Natural killer cell (primary cell): Measurements from ENCODE around the gene DIP2C. TPM values are rescaled to one million over a fixed set of nuclear protein-coding genes. Genes with fewer than 3 reads are reported as not detected.

Experiments
- ATAC-seq, 3 donors: fragments of 150-1000 bp in 2 of 3; fragments of 200-7000 bp in 1 of 3; cut with Tn5 transposase; 1 replicate in 1 of 3; 2 replicates in 2 of 3; pipeline ENCODE4 v1.10.0; 2021; ENCODE audit warnings: mild to moderate bottlenecking in 2 of 3, moderate library complexity in 2 of 3
- DNase-seq, 2 donors: peaks; one replicate each; pipeline versions ENCODE4 v3.0.0 to v3.0.0-alpha.2; 2013 to 2021; ENCODE audit warnings: mixed read lengths in 1 of 2
- H3K27ac ChIP-seq: one replicate; pipeline ENCODE4 v1.5.1; 2013; ENCODE audit warnings: mild to moderate bottlenecking, low read length
- H3K27me3 ChIP-seq: one replicate; pipeline ENCODE4 v1.6.1; 2013; ENCODE audit warnings: low read length; ENCODE audit not compliant: control insufficient read depth, insufficient read depth
- H3K36me3 ChIP-seq: one replicate; pipeline ENCODE4 v1.6.1; 2013; ENCODE audit warnings: low read length; ENCODE audit not compliant: control insufficient read depth, insufficient read depth
- H3K4me1 ChIP-seq: one replicate; pipeline ENCODE4 v1.6.1; 2013; ENCODE audit warnings: low read length; ENCODE audit not compliant: control insufficient read depth, insufficient read depth
- H3K4me3 ChIP-seq: one replicate; pipeline ENCODE4 v1.5.1; 2013; ENCODE audit warnings: low read length
- H3K9me3 ChIP-seq: one replicate; pipeline ENCODE4 v1.6.1; 2013; ENCODE audit warnings: low read length; ENCODE audit not compliant: control insufficient read depth, insufficient read depth
- H3K27ac Mint-ChIP-seq, 2 donors: one replicate each; pipeline ENCODE4 v1.8.0; 2022; ENCODE audit warnings: mild to moderate bottlenecking in 2 of 2, mixed read lengths in 2 of 2, moderate library complexity in 1 of 2
- H3K27me3 Mint-ChIP-seq, 2 donors: one replicate each; pipeline ENCODE4 v1.8.0; 2022; ENCODE audit warnings: low read depth in 2 of 2, mixed read lengths in 2 of 2
- H3K36me3 Mint-ChIP-seq: one replicate; pipeline ENCODE4 v1.8.0; 2022; ENCODE audit warnings: mixed read lengths
- H3K4me1 Mint-ChIP-seq, 2 donors: one replicate each; pipeline ENCODE4 v1.8.0; 2022; ENCODE audit warnings: mixed read lengths in 2 of 2
- H3K4me3 Mint-ChIP-seq: one replicate; pipeline ENCODE4 v1.8.0; 2022; ENCODE audit warnings: mild to moderate bottlenecking, moderate library complexity, mixed read lengths
- H3K9me3 Mint-ChIP-seq, 2 donors: one replicate each; pipeline ENCODE4 v1.8.0; 2022; ENCODE audit warnings: mixed read lengths in 2 of 2
- CTCF ChIP-seq: fragments of 200-600 bp; IDR thresholded peaks from one replicate; pipeline ENCODE4 v1.8.0; 2022; ENCODE audit warnings: antibody characterized with exemption
- WGBS: methylation state at CpG from one replicate; pipeline ENCODE4 v1.1.7; 2013; ENCODE audit warnings: missing lambda C conversion rate; ENCODE audit not compliant: insufficient coverage; 5-methylcytosine and 5-hydroxymethylcytosine counted together
- intact Hi-C: fragments of 100-400 bp; cut with micrococcal nuclease; formaldehyde crosslinking; loops from one replicate; pipeline ENCODE4 v1.14.2; 2022
- total RNA-seq, 4 donors: library from RNA; stranded (reverse); fragments of 120-200 nt in 1 of 4; gene quantifications; one replicate each; pipeline versions ENCODE4 v1.2.3 to v1.2.4, GENCODE V29; 2013 to 2022

The DIP2C gene
- total RNA-seq, 3 donors from 2014 or later (not counting 1 experiment from before 2014, with no cell fraction given): 1.5 to 5.8 (median 3.8) TPM

GRCh38 chr10:555682-556350, 133.7 kb downstream of the DIP2C start:
- no peak overlapping the region for H3K27ac ChIP-seq
- H3K9me3 ChIP-seq: no peaks in the 10 kb centered on the region
- Mint-ChIP-seq H3K36me3 (no peaks in the 10 kb centered on the region), H3K27ac (no peak overlapping the region), H3K4me3 (no peak overlapping the region), H3K4me1 (peaks cover 0 to 4% of the 10 kb centered on the region in 2 donors), H3K27me3 (peaks cover 9 to 17% of the 10 kb centered on the region in 2 donors), H3K9me3 (no peaks in the 10 kb centered on the region)
- TF ChIP-seq CTCF: no peak
- H3K4me3 ChIP-seq: no peak overlapping the region
- H3K27me3 ChIP-seq: no peaks in the 10 kb centered on the region
- intact Hi-C loops: no loop called here
- H3K36me3 ChIP-seq: no peaks in the 10 kb centered on the region
- DNase-seq (no peak), ATAC-seq (no peak)
- WGBS: 53% methylated on average over 16 of the region's 27 CpGs
- H3K4me1 ChIP-seq: no peaks in the 10 kb centered on the region

GRCh38 chr10:555281-555680, 134.2 kb downstream of the DIP2C start:
- no peaks in the 10 kb centered on the region for H3K4me1 ChIP-seq
- intact Hi-C loops: no loop called here
- 86% methylated on average over 12 of the region's 12 CpGs for WGBS

DNA sequence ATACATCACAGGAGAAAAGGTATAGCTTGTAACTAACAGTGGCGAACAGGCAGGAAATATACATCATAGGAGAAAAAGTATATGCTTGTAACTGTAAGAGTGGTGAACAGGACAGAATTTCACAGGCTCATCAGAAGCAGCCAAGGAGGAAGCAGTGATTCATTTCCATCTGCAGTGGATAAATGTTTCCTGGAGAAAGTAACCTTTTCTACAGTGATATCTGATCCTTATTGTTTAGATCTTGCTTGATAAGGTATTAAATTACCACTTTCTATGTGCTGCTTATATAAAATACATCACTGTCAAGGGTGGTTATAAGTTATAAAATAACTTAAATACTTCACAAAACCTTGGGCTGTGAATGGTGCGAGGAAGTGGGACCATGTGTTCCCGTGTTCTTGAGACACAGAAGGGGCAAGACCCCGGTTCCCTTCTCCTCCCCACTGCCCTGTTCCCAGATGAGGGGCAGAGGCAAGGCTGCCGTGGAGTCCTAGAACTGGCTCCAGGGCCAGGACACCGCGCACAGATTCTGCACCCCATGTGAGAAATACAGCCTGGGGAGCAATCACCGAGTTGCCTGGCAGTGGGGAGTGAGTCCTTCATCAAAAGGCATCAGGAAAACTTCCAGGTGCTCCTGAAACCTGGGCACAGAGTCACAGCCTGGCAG, 135.2 kb downstream of the DIP2C start:
- DNase-seq: no peak
- TF ChIP-seq CTCF: no peak
- Histone ChIP-seq H3K4me1 (no peaks in the 10 kb centered on the region), H3K9me3 (no peaks in the 10 kb centered on the region), H3K27me3 (no peaks in the 10 kb centered on the region), H3K4me3 (no peak overlapping the region), H3K27ac (no peak overlapping the region), H3K36me3 (no peaks in the 10 kb centered on the region)
- whole genome bisulfite sequencing: 78% methylated on average over 8 of the region's 8 CpGs
- Mint-ChIP-seq H3K27ac (no peak overlapping the region), H3K36me3 (no peaks in the 10 kb centered on the region), H3K9me3 (no peaks in the 10 kb centered on the region), H3K4me1 (peaks cover 0 to 4% of the 10 kb centered on the region in 2 donors), H3K27me3 (peaks cover 9 to 17% of the 10 kb centered on the region in 2 donors), H3K4me3 (no peak overlapping the region)
- ATAC-seq: no peak
- intact Hi-C loops: no loop called here

More at GRCh38 chr10:555281-555680, 134.2 kb downstream of the DIP2C start:
- ATAC-seq: no peak
- Histone ChIP-seq H3K4me3 (no peak overlapping the region), H3K36me3 (no peaks in the 10 kb centered on the region), H3K9me3 (no peaks in the 10 kb centered on the region), H3K27me3 (no peaks in the 10 kb centered on the region), H3K27ac (no peak overlapping the region)
- Mint-ChIP-seq H3K27ac (no peak overlapping the region), H3K27me3 (peaks cover 9 to 17% of the 10 kb centered on the region in 2 donors), H3K4me1 (peaks cover 0 to 4% of the 10 kb centered on the region in 2 donors), H3K4me3 (no peak overlapping the region), H3K36me3 (no peaks in the 10 kb centered on the region), H3K9me3 (no peaks in the 10 kb centered on the region)
- no peak for DNase-seq
- TF ChIP-seq CTCF: no peak
